Cerebellar cortex (tissue), 1 donor: ENCODE measurements around the gene ARHGAP42.
A peak's percentile ranks its signal among the peaks of the same experiment; 100 is the strongest.
"Not testable (repeated sequence)": the region's sequence is repeated elsewhere in the genome, so short reads cannot be mapped to it uniquely, and the experiment has no call there.

ENCODE experiments used
- DNase-seq: peaks from one replicate; pipeline ENCODE4 v3.0.0-alpha.2; 2015; ENCODE audit warnings: low spot score

ARHGAP42 gene

DNA sequence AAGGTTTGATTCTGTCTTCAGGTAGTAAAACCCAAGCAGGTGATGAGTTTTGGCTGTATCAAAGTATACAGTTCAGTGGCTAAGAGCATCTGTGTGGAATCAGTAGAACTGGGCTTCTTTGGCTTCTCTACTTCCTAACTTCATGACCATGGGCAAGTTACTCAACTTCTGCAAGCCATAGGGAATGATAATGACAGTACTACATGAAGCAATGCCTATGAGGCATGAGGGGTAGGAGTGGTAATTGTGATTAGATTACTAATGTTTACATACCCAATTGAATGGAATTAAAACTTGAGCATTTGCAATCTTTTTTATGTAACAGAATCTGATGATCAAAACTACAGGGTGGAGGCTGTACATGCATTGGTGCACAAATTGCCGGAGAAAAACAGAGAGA, 278.3 kb downstream of the ARHGAP42 start:
- no peak for DNase-seq

GRCh38 chr11:100966366-100966765, 279.3 kb downstream of the ARHGAP42 start:
- no peak for DNase-seq

DNA sequence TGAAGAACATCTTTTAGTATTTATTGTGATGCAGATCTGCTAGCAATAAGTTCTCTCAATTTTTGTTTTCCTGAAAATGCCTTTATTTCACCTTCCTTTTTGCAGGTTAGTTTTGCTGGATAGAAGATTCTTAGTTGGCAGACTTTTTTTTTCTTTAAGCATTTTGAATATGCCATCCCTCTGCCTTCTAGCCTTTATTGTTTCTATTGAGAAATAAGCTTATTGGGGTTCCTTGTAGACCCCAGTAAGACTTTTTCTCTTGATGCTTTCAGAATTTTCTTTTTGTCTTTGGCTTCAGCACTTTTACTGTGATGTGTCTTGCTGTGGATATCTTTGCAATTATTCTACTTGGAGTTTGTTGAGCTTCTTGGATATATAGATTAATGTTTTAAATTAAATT, 281.9 kb downstream of the ARHGAP42 start:
- DNase-seq, result no peak

DNA sequence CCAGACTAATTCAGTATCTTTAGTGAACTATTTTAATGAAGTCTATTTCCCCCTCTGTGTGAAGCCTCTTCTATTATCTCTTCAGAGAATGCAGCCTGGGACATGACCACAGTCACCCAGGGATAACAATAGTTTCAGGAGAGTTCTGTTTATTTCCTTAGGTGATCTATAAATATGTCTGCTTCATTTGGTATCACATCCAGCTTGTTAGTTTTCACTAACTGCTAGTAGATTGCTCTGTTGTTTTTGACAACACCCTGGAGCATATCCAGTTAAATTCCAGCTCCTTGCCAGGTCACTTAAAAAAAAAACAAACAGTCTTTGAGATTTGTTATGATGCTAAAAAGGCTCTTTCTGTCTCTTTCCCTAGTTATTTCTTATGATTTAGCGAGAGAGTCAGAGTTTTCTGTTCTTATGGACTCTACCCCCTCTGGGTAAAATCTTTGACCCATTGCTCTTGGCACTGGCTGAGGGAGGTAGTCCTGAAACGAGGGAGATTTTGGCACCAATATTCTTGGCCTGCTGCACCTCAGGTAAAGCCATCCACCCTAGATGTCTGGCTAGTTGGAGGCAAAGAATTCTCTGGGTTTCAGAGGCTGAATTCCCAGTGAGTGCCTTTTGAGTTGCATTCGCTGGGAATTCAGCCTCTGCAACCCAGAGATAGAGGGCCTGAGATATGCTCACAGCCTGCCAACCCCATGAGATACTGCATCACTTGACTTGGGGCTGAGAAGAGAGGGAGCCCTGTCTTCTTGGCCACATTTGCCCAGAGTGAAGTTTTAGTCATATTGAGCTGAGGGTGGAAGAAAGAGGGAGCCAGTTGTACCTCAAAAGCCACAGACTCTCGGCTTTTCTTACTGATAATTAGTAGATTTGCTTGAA, 283.4 kb downstream of the ARHGAP42 start:
- no peak for DNase-seq

GRCh38 chr11:100972046-100972445, 285.0 kb downstream of the ARHGAP42 start:
- no peak for DNase-seq

DNA sequence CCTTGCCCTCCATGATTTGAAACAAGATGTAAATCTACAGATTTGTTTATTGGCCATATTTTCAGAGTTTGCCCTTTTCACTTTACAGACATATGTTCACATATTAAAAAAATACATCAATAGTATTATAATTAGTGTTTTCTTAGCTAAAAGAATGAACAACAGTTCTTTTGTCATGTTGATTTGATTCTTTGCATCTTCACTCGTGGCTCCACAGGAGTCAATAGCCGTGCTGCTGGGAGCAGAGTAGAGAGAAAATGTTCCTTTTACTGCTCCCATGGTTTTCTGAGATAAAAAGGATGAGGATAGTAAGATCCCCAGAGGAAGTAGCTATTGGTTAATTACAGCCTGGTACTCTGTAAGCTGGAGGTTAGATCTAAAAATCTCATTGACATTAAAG, 291.4 kb downstream of the ARHGAP42 start:
- DNase-seq, result no peak

- no peak for DNase-seq
These were observed 291.9 kb downstream of the ARHGAP42 start for GRCh38 chr11:100978939-100979338.

DNA sequence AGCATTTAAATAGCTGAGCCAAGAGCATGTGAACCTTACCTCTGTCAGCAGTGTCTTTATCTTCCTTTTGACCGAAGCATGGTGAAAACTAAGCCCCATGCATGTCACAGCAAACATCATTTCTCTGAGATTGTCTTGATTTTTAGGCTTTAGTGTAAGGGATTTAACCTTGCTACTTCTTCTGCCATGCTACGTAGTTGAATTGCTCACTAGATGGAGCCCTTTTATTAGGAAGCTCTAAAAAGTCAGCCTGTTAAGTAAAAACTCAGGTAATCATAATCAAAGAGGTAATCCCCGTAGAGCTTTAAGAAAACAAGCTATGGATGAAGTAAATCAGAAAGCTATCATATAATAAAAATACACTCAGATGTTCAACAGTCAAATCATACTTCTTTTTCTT, 293.1 kb downstream of the ARHGAP42 start:
- DNase-seq, result peak; percentile 4

DNA sequence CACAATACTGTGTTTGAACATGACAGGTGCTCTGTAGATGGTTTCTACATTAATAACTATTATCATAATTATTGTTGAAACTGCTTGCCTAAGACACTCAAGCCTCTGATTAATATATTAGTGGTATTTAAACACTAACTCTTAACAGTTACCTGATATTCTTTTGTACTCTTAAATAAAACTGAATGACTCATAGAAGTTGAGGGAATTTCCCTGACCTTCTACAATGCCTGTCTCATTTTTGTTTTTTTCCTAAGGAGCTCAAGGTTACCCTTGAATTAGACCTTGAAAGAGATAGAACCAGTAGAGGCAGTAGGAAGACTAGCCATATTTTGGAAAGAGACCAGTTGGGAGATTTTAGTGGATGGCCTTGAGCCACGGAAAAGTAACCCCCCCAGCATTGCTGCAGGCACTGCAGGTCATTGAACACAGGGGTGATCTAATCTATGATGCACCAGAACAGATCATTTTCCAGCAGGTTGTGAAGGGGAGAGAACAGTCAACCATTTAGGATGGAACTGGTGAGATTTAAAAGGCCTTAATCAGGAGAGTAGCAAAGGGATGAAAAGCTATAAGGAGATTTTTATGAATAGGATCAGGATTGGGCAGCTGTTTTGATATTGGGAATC, 294.2 kb downstream of the ARHGAP42 start:
- DNase-seq, result no peak

GRCh38 chr11:100984668-100985067, 297.6 kb downstream of the ARHGAP42 start:
- DNase-seq, result no peak

- DNase-seq, result no peak
These were observed 303.8 kb downstream of the ARHGAP42 start for GRCh38 chr11:100990931-100991330.

- DNase-seq, result no peak
These were observed 304.5 kb downstream of the ARHGAP42 start for GRCh38 chr11:100991541-100991940.

GRCh38 chr11:100994966-100995365, 307.9 kb downstream of the ARHGAP42 start:
- no peak for DNase-seq

DNA sequence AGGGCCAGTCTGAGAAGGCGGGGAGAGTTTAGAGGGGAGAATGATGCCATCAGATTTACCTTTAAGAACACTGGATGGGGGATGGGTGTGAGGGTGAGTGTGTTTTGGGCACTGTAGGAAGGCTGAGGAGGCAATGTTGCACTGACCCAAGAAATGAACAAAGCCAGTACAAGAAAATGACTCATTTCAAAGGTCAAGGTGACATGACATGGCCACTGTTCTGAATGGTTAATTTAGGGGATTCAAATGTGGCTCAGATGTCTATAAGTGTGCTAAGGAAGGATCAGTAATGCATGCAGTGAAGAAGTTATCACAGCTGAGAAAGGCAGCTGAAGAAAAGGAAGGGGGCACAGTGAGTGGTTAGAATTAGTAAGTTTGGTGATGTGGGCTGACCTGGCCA, 312.7 kb downstream of the ARHGAP42 start:
- DNase-seq, result no peak

DNA sequence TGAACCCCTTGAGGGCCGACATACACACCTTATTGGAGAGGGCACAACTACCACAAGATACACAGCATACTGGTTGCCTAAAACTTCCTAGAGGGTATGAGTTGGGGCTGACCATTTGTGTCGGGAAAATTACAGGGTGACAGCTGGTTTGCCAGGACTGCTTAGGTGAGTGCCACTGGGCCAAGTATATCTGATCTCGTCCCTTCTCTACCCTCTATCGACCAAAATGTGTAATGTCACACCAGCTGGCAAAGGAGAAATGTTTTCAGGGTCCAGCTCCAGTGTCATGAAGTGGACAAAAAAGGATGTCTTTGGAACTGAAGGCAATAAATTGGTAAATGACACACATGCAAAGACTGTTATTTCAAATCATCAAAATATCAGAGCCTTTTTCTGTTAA, 316.4 kb downstream of the ARHGAP42 start:
- no peak for DNase-seq

GRCh38 chr11:101008961-101009689, 322.0 kb downstream of the ARHGAP42 start:
- DNase-seq, result no peak

DNA sequence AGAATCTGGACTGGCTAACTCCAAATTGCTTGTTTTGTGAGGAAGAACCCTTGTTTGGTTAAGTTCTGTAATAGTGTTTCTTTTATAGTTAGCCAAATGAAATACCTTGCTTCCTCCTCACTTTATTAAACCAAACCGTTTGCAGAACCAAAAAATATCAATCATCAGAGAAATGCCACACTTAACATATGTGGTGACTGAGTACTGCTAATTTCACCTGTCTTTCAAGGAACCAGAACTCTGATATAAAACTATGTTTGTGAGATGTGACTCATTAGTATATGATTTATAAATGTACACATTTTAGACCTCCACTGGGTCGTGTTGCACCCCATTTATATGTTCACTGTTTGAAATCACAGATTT, 322.6 kb downstream of the ARHGAP42 start:
- DNase-seq, result no peak

DNA sequence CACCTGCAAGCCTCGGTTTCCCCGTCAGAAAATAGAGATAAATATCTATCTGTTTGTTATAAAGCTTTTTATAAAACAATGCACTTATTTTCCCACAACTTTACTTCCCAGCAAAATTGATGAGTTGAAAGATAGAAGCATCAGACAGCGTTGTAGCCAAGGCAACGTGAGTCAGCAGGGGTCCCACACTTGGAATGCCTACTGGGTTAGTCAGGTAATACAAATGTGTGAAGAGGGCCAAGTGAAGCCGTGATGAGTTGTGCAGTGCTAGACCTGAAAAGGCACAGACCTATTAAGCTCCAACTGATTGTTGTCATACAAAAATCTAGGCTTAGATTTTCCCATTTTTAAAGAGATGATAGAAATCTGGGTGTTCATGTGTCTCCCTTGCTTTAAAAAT, 323.8 kb downstream of the ARHGAP42 start:
- no peak for DNase-seq

- no peak for DNase-seq
These were observed 324.8 kb downstream of the ARHGAP42 start for GRCh38 chr11:101011881-101012280.

- not testable (repeated sequence) for DNase-seq
These were observed 326.6 kb downstream of the ARHGAP42 start for GRCh38 chr11:101013702-101014101.

DNA sequence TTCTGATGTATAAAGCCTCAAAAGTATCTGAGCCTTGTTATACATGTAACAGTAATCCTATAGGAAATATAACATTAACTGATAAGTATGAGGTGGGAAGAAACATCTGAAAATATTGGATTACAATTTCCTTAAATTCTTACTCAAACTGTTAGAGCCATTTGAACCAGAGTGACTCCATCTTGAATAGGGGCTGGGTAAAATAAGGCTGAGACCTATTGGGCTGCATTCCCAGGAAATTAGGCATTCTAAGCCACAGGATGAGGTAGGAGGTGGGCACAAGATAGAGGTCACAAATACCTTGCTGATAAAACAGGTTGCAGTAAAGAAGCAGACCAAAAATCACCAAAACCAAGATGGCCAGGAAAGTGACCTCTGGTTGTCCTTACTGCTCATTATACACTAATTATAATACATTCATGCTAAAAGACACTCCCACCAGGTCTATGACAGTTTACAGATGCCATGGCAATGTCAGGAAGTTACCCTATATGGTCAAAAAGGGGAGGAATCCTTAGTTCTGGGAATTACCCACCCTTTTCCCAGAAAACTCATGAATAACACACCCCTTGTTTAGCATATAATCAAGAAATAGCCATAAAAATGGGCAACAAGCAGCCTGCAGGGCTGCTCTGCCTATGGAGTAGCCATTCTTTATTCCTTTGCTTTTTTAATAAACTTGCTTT, 327.7 kb downstream of the ARHGAP42 start:
- no peak for DNase-seq

DNA sequence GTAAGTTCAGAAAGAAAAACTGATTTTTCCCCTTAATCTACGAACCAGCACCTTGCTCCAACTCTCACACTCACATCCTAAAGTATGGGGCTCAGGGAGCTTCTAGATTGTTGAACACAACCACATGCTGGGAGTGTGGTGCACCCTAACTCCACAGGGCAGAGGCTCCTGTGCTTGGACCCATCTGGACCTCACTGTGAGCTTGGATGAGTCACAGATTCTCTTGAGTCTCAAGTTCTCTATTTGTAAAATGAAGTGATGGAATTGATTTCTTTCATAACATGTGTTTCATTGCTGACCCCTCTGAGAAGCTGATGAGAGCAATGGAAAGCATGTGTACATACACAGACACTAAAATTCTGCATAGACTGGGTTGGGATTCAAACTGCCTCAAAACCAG, 332.8 kb downstream of the ARHGAP42 start:
- no peak for DNase-seq
